H1 (cell line): Measurements from ENCODE around the gene LAIR2. TPM values are rescaled to one million over a fixed set of nuclear protein-coding genes. Genes with fewer than 3 reads are reported as not detected.
A peak's percentile ranks its signal among the peaks of the same experiment; 100 is the strongest.

Experiments used
- CTCF ChIA-PET: fragments of 300-600 bp; sonication (Branson Sonifier 250); formaldehyde crosslinking; loops from one replicate; lab custom pipeline; 2021; ENCODE audit not compliant: partially characterized antibody; lab: Charles Lee
- POLR2A ChIA-PET: fragments of 300-600 bp; sonication (Branson Sonifier 250); formaldehyde crosslinking; loops from one replicate; lab custom pipeline; 2021; ENCODE audit warnings: inconsistent platforms; ENCODE audit not compliant: partially characterized antibody; lab: Charles Lee
- DNase-seq, 2 experiments: peaks; one replicate each; pipeline versions ENCODE4 v3.0.0 to v3.0.0-alpha.2; 2010 to 2022; ENCODE audit warnings: low spot score in 2 of 2, low read depth in 1 of 2, mixed read lengths in 1 of 2
- FAIRE-seq: peaks from 2 replicates; lab custom pipeline; 2011; peaks lifted over from hg19 to GRCh38; lab: Jason Lieb, UNC
- H2AFZ ChIP-seq: 2 replicates; pipeline ENCODE4 v1.8.1; 2012; ENCODE audit warnings: low read length, inconsistent platforms
- H2AK5ac ChIP-seq: 2 replicates; pipeline ENCODE4 v1.6.1; 2013; ENCODE audit warnings: low read depth, low read length
- H2BK120ac ChIP-seq: replicated peaks from 2 replicates; pipeline ENCODE3; 2013; ENCODE audit warnings: low read depth, low read length, inconsistent platforms
- H2BK12ac ChIP-seq: 2 replicates; pipeline ENCODE4 v1.6.1; 2013; ENCODE audit warnings: low read depth, low read length
- H2BK15ac ChIP-seq: 2 replicates; pipeline ENCODE4 v1.6.1; 2013; ENCODE audit warnings: low read length
- H2BK20ac ChIP-seq: 2 replicates; pipeline ENCODE4 v1.6.1; 2013; ENCODE audit warnings: low read length
- H2BK5ac ChIP-seq: 2 replicates; pipeline ENCODE4 v1.6.1; 2013; ENCODE audit warnings: low read depth, low read length
- H3K14ac ChIP-seq: 2 replicates; pipeline ENCODE4 v1.6.1; 2013; ENCODE audit warnings: inconsistent platforms; ENCODE audit not compliant: insufficient read length
- H3K18ac ChIP-seq: 2 replicates; pipeline ENCODE4 v1.6.1; 2013; ENCODE audit warnings: low read length; ENCODE audit errors: extremely low read depth
- H3K23ac ChIP-seq: 2 replicates; pipeline ENCODE4 v1.6.1; 2013; ENCODE audit warnings: inconsistent platforms; ENCODE audit not compliant: insufficient read length
- H3K23me2 ChIP-seq: 2 replicates; pipeline ENCODE4 v1.6.1; 2013; ENCODE audit warnings: low read depth, low read length
- H3K27ac ChIP-seq: 2 replicates; pipeline ENCODE4 v1.6.1; 2011; ENCODE audit warnings: low read depth, low read length, inconsistent platforms
- H3K27me3 ChIP-seq, 4 experiments: replicated peaks in 1 of 4; 1 replicate in 1 of 4; 2 replicates in 3 of 4; pipeline versions ENCODE4 v1.6.1 to v1.8.1; 2011 to 2013; ENCODE audit warnings: low read length in 3 of 4, mild to moderate bottlenecking in 3 of 4, inconsistent platforms in 2 of 4, mixed read lengths in 2 of 4, moderate library complexity in 1 of 4; ENCODE audit not compliant: control insufficient read depth in 3 of 4, insufficient read depth in 3 of 4; ENCODE audit errors: extremely low read depth in 1 of 4
- H3K36me3 ChIP-seq, 4 experiments: 2 replicates each; pipeline versions ENCODE4 v1.6.1 to v1.8.1; 2011 to 2013; ENCODE audit warnings: mild to moderate bottlenecking in 4 of 4, low read length in 3 of 4, moderate library complexity in 2 of 4, control low read depth in 1 of 4, inconsistent platforms in 1 of 4; ENCODE audit not compliant: insufficient read depth in 4 of 4, control insufficient read depth in 2 of 4
- H3K4ac ChIP-seq: replicated peaks from 2 replicates; pipeline ENCODE3; 2013; ENCODE audit warnings: low read length, low read depth, mixed read lengths, inconsistent platforms; ENCODE audit not compliant: insufficient read length
- H3K4me1 ChIP-seq, 4 experiments: replicated peaks in 1 of 4; 1 replicate in 1 of 4; 2 replicates in 3 of 4; pipeline versions ENCODE4 v1.6.1 to v1.8.1; 2011 to 2013; ENCODE audit warnings: low read length in 3 of 4, inconsistent platforms in 2 of 4, mixed read lengths in 1 of 4; ENCODE audit not compliant: insufficient read depth in 4 of 4, control insufficient read depth in 3 of 4
- H3K4me2 ChIP-seq, 2 experiments: 2 replicates each; pipeline versions ENCODE4 v1.6.1 to v1.8.1; 2011 to 2013; ENCODE audit warnings: low read depth in 2 of 2, low read length in 2 of 2, control low read depth in 1 of 2, inconsistent platforms in 1 of 2, mild to moderate bottlenecking in 1 of 2; ENCODE audit not compliant: insufficient read depth in 1 of 2
- H3K4me3 ChIP-seq, 4 experiments: fragments of 200-600, 300-600 bp in 1 of 4; sonication (generic), shearing (Covaris generic), sonication (Bioruptor Twin) in 1 of 4; 2 replicates each; pipeline versions ENCODE4 v1.5.1 to v1.8.1; 2011 to 2016; ENCODE audit warnings: low read length in 4 of 4, low read depth in 3 of 4, control low read depth in 2 of 4, inconsistent platforms in 2 of 4, mild to moderate bottlenecking in 2 of 4, mixed read lengths in 1 of 4, moderate library complexity in 1 of 4; ENCODE audit not compliant: insufficient read depth in 2 of 4; ENCODE audit errors: extremely low read depth in 1 of 4
- H3K56ac ChIP-seq: replicated peaks from 2 replicates; pipeline ENCODE3; 2013; ENCODE audit warnings: low read depth, mild to moderate bottlenecking, mixed read lengths, low read length, inconsistent platforms; ENCODE audit not compliant: insufficient read length
- H3K79me1 ChIP-seq: 2 replicates; pipeline ENCODE4 v1.6.1; 2013; ENCODE audit warnings: low read depth, low read length, control low read depth
- H3K79me2 ChIP-seq, 2 experiments: 2 replicates each; pipeline versions ENCODE4 v1.6.1 to v1.8.1; 2012 to 2013; ENCODE audit warnings: low read length in 2 of 2, mild to moderate bottlenecking in 2 of 2, inconsistent platforms in 1 of 2; ENCODE audit not compliant: insufficient read depth in 2 of 2, control insufficient read depth in 1 of 2
- H3K9ac ChIP-seq, 4 experiments: replicated peaks in 1 of 4; 1 replicate in 1 of 4; 2 replicates in 3 of 4; pipeline versions ENCODE4 v1.6.1 to v1.8.1; 2011 to 2013; ENCODE audit warnings: low read depth in 3 of 4, low read length in 3 of 4, control low read depth in 2 of 4, mild to moderate bottlenecking in 2 of 4, moderate library complexity in 2 of 4, inconsistent platforms in 1 of 4; ENCODE audit errors: extremely low read depth in 1 of 4
- H3K9me3 ChIP-seq, 2 experiments: 2 replicates each; pipeline versions ENCODE4 v1.6.1 to v1.8.1; 2012 to 2013; ENCODE audit warnings: mild to moderate bottlenecking in 2 of 2, moderate library complexity in 2 of 2, control low read depth in 1 of 2, inconsistent platforms in 1 of 2, low read depth in 1 of 2, low read length in 1 of 2, mixed read lengths in 1 of 2; ENCODE audit not compliant: insufficient read depth in 2 of 2
- H4K20me1 ChIP-seq, 2 experiments: replicated peaks in 1 of 2; 2 replicates each; pipeline versions ENCODE3 to v1.8.1; 2011 to 2013; ENCODE audit warnings: inconsistent platforms in 2 of 2, low read length in 2 of 2, mild to moderate bottlenecking in 1 of 2; ENCODE audit not compliant: insufficient read depth in 2 of 2, control insufficient read depth in 1 of 2
- H4K5ac ChIP-seq: 2 replicates; pipeline ENCODE4 v1.6.1; 2013; ENCODE audit warnings: low read length, low read depth, mixed read lengths, inconsistent platforms; ENCODE audit not compliant: insufficient read length
- H4K8ac ChIP-seq: 2 replicates; pipeline ENCODE4 v1.8.0; 2013; ENCODE audit warnings: mild to moderate bottlenecking, moderate library complexity, low read length, inconsistent platforms; ENCODE audit not compliant: insufficient read depth; ENCODE audit errors: extremely low read depth
- H4K91ac ChIP-seq: replicated peaks from 2 replicates; pipeline ENCODE3; 2013; ENCODE audit warnings: low read length, mixed read lengths, inconsistent platforms; ENCODE audit not compliant: insufficient read length
- CHD1 ChIP-seq: IDR thresholded peaks from 2 replicates; pipeline ENCODE4 v1.6.1; 2012; ENCODE audit warnings: low read depth, low read length, improper control_type of control experiment
- CTBP2 ChIP-seq: IDR thresholded peaks from 2 replicates; pipeline ENCODE4 v1.7.0; 2011; ENCODE audit warnings: borderline replicate concordance, mild to moderate bottlenecking, moderate library complexity, mixed read lengths, low read length; ENCODE audit not compliant: insufficient read depth, insufficient read length
- KDM5A ChIP-seq: fragments of 200-600 bp; IDR thresholded peaks from 2 replicates; pipeline ENCODE4 v1.7.1; 2012; ENCODE audit warnings: mild to moderate bottlenecking, low read length, inconsistent platforms, mixed read lengths
- NRF1 ChIP-seq: IDR thresholded peaks from 2 replicates; pipeline ENCODE4 v1.6.1; 2011; ENCODE audit warnings: mild to moderate bottlenecking, low read depth, low read length, improper control_type of control experiment
- PHF8 ChIP-seq: fragments of 200-600 bp; sonication (generic); conservative IDR thresholded peaks from 2 replicates; pipeline ENCODE4 v1.7.1; 2012; ENCODE audit warnings: low read depth, mild to moderate bottlenecking, inconsistent platforms, low read length, moderate library complexity
- POLR2A ChIP-seq, 2 experiments: IDR thresholded peaks; 1 replicate in 1 of 2; 2 replicates in 1 of 2; pipeline ENCODE4 v1.6.1; 2011; ENCODE audit warnings: low read depth in 2 of 2, low read length in 2 of 2, mild to moderate bottlenecking in 2 of 2; ENCODE audit errors: control extremely low read depth in 1 of 2
- RFX5 ChIP-seq: IDR thresholded peaks from 2 replicates; pipeline ENCODE4 v1.6.1; 2011; ENCODE audit warnings: low read depth, low read length, improper control_type of control experiment, borderline replicate concordance
- RXRA ChIP-seq: IDR thresholded peaks from 2 replicates; pipeline ENCODE4 v1.6.1; 2011; ENCODE audit warnings: low read depth, mild to moderate bottlenecking, low read length, moderate library complexity; ENCODE audit not compliant: insufficient read depth
- SP2 ChIP-seq: IDR thresholded peaks from 2 replicates; pipeline ENCODE4 v1.6.1; 2012; ENCODE audit warnings: mild to moderate bottlenecking, low read length, inconsistent platforms
- SUZ12 ChIP-seq: fragments of 200-600 bp; sonication (generic); IDR thresholded peaks from 2 replicates; pipeline ENCODE4 v1.6.1; 2012; ENCODE audit warnings: mild to moderate bottlenecking, inconsistent platforms, low read length, moderate library complexity, mixed read lengths
- TCF12 ChIP-seq: IDR thresholded peaks from 2 replicates; pipeline ENCODE4 v1.6.1; 2011; ENCODE audit warnings: low read depth, mild to moderate bottlenecking, low read length
- WGBS, 2 experiments: shearing (Covaris generic) in 1 of 2; methylation state at CpG; one replicate each; pipeline versions ENCODE4 v1.1.6 to v1.1.7; 2013 to 2015; ENCODE audit warnings: low lambda C conversion rate in 2 of 2, mixed read lengths in 2 of 2, inconsistent platforms in 1 of 2, low coverage in 1 of 2, missing lambda C conversion rate in 1 of 2; ENCODE audit not compliant: insufficient replicate concordance in 2 of 2, insufficient coverage in 1 of 2, insufficient read length in 1 of 2; ENCODE audit errors: extremely low coverage in 1 of 2, missing lambda C conversion rate in 1 of 2; 5-methylcytosine and 5-hydroxymethylcytosine counted together
- polyA plus RNA-seq, 7 experiments: library from polyadenylated mRNA; depleted of rRNA in 3 of 7; stranded (reverse) in 5 of 7; unstranded in 2 of 7; fragments of >200 nt in 5 of 7; fragments of 200-250 nt in 2 of 7; gene quantifications; 1 replicate in 5 of 7; 2 replicates in 1 of 7; 4 replicates in 1 of 7; pipeline versions ENCODE4 v1.2.1 to v1.2.3, GENCODE V29; 2011 to 2013; ENCODE audit warnings: missing spikeins in 2 of 7, mixed read lengths in 2 of 7
- total RNA-seq: library from RNA; stranded (reverse); fragmentation: NEBNext Ultra II Directional; extraction: Animal tissue kit (Norgen Biotek cat#: 25700); gene quantifications from 2 replicates; pipeline ENCODE4 v1.2.1, GENCODE V29; 2021
- TF ChIP-seq, protein P1 (sequence below): IDR thresholded peaks from 2 replicates; pipeline ENCODE4 v1.6.1; 2012; ENCODE audit warnings: inconsistent platforms

Gene LAIR2
- total and polyA plus RNA-seq, 2 of the 8 experiments (the other 6 are each of a cell fraction or from before 2014, with no cell fraction given), result not detected

- Histone ChIP-seq H3K27me3 (peaks cover 3 to 27% (median 18%) of the 10 kb centered on the region in 4 experiments), H3K36me3 (no peaks in the 10 kb centered on the region), H3K4ac (no peak overlapping the region), H3K27ac (no peak overlapping the region), H3K56ac (no peak overlapping the region), H2BK20ac (no peak overlapping the region), H3K79me1 (no peaks in the 10 kb centered on the region), H2BK15ac (peak overlapping the region; percentile 40; the same call in 1 of the 2 replicates), H4K20me1 (no peaks in the 10 kb centered on the region), H4K5ac (no peak overlapping the region), H3K9ac (peak overlapping the region in 2 of 4 experiments; percentile 25 to 29; a peak in 4 of 7 replicates), H2BK120ac (no peak overlapping the region), H2AFZ (peak overlapping the region; percentile 9; the same call in 1 of the 2 replicates), H3K4me3 (peak overlapping the region; percentile 21 to 59 (median 34)), H3K14ac (no peak overlapping the region), H4K91ac (no peak overlapping the region), H3K23ac (no peak overlapping the region), H3K4me1 (peaks cover 3 to 10% (median 3%) of the 10 kb centered on the region in 4 experiments; a peak in 6 of 7 replicates), H3K18ac (peak overlapping the region; percentile 60), H3K79me2 (no peaks in the 10 kb centered on the region), H3K9me3 (no peaks in the 10 kb centered on the region), H2BK12ac (0 out of 2 replicates have a peak overlapping the region, but pooled peaks have one; percentile 33), H2BK5ac (no peak overlapping the region; the same call in 1 of the 2 replicates), H3K4me2 (peak overlapping the region; percentile 69 to 76), H2AK5ac (no peak overlapping the region), H4K8ac (peak overlapping the region; percentile 68; the same call in 1 of the 2 replicates), H3K23me2 (peaks cover 7% of the 10 kb centered on the region; the same call in 1 of the 2 replicates)
- 4% methylated on average over 54 of the region's 60 CpGs; no CpG with 5 or more reads in 1 of the 2 experiments for WGBS, 2 experiments
- CTCF ChIA-PET, result no interaction called here
- DNase-seq (peak in 1 of 2 experiments; percentile 60), FAIRE-seq (no peak)
- POLR2A ChIA-PET, result interaction anchor here (0.7 kb wide), 1 partner anchor 609 kb away, joined by 4 read pairs; no protein-coding TSS in a partner anchor
- no peak for TF ChIP-seq TCF12
- TF ChIP-seq NRF1, result no peak
- TF ChIP-seq SP2, result no peak
- TF ChIP-seq CHD1, result no peak
- no peak for TF ChIP-seq RFX5
- TF ChIP-seq CTBP2, result no peak
- TF ChIP-seq KDM5A, result no peak
- TF ChIP-seq RXRA, result no peak
- peak in 1 of 2 experiments; percentile 31; a peak in 1 of 3 replicates for TF ChIP-seq POLR2A (IDR thresholded peaks at IDR 0.05; ENCODE audit: control extremely low read depth in 1 of 2, low read depth in 2 of 2, low read length in 2 of 2)
- peak; percentile 35; the same call in 1 of the 2 replicates for TF ChIP-seq SUZ12
- TF ChIP-seq PHF8, result peak; percentile 30; the same call in 1 of the 2 replicates
- TF ChIP-seq, protein P1, sequence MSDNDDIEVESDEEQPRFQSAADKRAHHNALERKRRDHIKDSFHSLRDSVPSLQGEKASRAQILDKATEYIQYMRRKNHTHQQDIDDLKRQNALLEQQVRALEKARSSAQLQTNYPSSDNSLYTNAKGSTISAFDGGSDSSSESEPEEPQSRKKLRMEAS, result peak; percentile 91
These were observed 31.4 kb upstream of the LAIR2 start for GRCh38 chr19:54470991-54471782.
